ENCODE results near the gene LRMDA.

- TF ChIP-seq, protein P1, sequence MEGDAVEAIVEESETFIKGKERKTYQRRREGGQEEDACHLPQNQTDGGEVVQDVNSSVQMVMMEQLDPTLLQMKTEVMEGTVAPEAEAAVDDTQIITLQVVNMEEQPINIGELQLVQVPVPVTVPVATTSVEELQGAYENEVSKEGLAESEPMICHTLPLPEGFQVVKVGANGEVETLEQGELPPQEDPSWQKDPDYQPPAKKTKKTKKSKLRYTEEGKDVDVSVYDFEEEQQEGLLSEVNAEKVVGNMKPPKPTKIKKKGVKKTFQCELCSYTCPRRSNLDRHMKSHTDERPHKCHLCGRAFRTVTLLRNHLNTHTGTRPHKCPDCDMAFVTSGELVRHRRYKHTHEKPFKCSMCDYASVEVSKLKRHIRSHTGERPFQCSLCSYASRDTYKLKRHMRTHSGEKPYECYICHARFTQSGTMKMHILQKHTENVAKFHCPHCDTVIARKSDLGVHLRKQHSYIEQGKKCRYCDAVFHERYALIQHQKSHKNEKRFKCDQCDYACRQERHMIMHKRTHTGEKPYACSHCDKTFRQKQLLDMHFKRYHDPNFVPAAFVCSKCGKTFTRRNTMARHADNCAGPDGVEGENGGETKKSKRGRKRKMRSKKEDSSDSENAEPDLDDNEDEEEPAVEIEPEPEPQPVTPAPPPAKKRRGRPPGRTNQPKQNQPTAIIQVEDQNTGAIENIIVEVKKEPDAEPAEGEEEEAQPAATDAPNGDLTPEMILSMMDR (conservative IDR thresholded peaks at IDR 0.05; ENCODE audit: low read length): no peak
- TF ChIP-seq EZH2phosphoT487 (IDR thresholded peaks at IDR 0.05; ENCODE audit: borderline replicate concordance): no peak
These were observed 1092.4 kb downstream of the LRMDA start for GRCh38 chr10:76523791-76524351.

All from Loucy (cell line).